Measurements from ENCODE around the gene CPEB3. TPM values are rescaled to one million over a fixed set of nuclear protein-coding genes. Genes with fewer than 3 reads are reported as not detected.

The CPEB3 gene
- total RNA-seq, 4 donors from 2014 or later, result 12.3 to 18.4 (median 12.7) TPM

- DNase-seq, result no peak
- Histone ChIP-seq H3K36me3 (no peaks in the 10 kb centered on the region), H3K4me3 (replicated peaks in 1 of 3) (no peak overlapping the region), H3K27ac (no peak overlapping the region), H3K4me1 (peaks cover 0 to 5% of the 10 kb centered on the region in 2 donors), H3K27me3 (no peaks in the 10 kb centered on the region), H3K9me3 (no peaks in the 10 kb centered on the region)
- whole genome bisulfite sequencing, 2 donors, result 86 to 87% methylated on average over 5 of the region's 5 CpGs
- intact Hi-C loops (cut with DNase I), result no loop called here
- no peak for TF ChIP-seq CTCF (IDR thresholded peaks at IDR 0.05)
- TF ChIP-seq POLR2A (IDR thresholded peaks at IDR 0.05), result no peak
Measured at GRCh38 chr10:92175164-92175563, 115.7 kb downstream of the CPEB3 start.

GRCh38 chr10:92173996-92174395 is 116.9 kb downstream of the CPEB3 start:
- Histone ChIP-seq H3K4me1 (peaks cover 0 to 5% of the 10 kb centered on the region in 2 donors), H3K4me3 (replicated peaks in 1 of 3) (no peak overlapping the region), H3K9me3 (no peaks in the 10 kb centered on the region), H3K27me3 (no peaks in the 10 kb centered on the region), H3K36me3 (no peaks in the 10 kb centered on the region), H3K27ac (peak overlapping the region in 1 of 3 donors; percentile 8)
- DNase-seq, result peak; percentile 11 to 33
- TF ChIP-seq POLR2A (IDR thresholded peaks at IDR 0.05) (no peak), CTCF (IDR thresholded peaks at IDR 0.05) (no peak)
- intact Hi-C loops (cut with DNase I), result no loop called here

- Histone ChIP-seq H3K36me3 (no peaks in the 10 kb centered on the region), H3K27ac (no peak overlapping the region), H3K4me1 (no peaks in the 10 kb centered on the region), H3K27me3 (no peaks in the 10 kb centered on the region), H3K4me3 (replicated peaks in 1 of 3) (no peak overlapping the region), H3K9me3 (no peaks in the 10 kb centered on the region)
- no peak for DNase-seq
- TF ChIP-seq POLR2A (IDR thresholded peaks at IDR 0.05) (no peak), CTCF (IDR thresholded peaks at IDR 0.05) (no peak)
- intact Hi-C loops (cut with DNase I), result no loop called here
- 85 to 86% methylated on average over 5 of the region's 5 CpGs for WGBS, 2 donors
Measured at GRCh38 chr10:92164036-92164696, 126.7 kb downstream of the CPEB3 start.

GRCh38 chr10:92162541-92162940 is 128.3 kb downstream of the CPEB3 start:
- DNase-seq, result no peak
- Histone ChIP-seq H3K27me3 (no peaks in the 10 kb centered on the region), H3K4me1 (no peaks in the 10 kb centered on the region), H3K27ac (no peak overlapping the region), H3K36me3 (no peaks in the 10 kb centered on the region), H3K9me3 (no peaks in the 10 kb centered on the region), H3K4me3 (replicated peaks in 1 of 3) (no peak overlapping the region)
- TF ChIP-seq CTCF (IDR thresholded peaks at IDR 0.05) (no peak), POLR2A (IDR thresholded peaks at IDR 0.05) (no peak)
- 96 to 100% methylated on average over 2 of the region's 2 CpGs for WGBS, 2 donors
- intact Hi-C loops (cut with DNase I), result no loop called here

GRCh38 chr10:92156874-92157773 is 133.8 kb downstream of the CPEB3 start:
- WGBS, 2 donors, result 76% methylated on average over 8 of the region's 8 CpGs
- Histone ChIP-seq H3K27me3 (no peaks in the 10 kb centered on the region), H3K27ac (no peak overlapping the region), H3K9me3 (no peaks in the 10 kb centered on the region), H3K4me3 (replicated peaks in 1 of 3) (no peak overlapping the region), H3K4me1 (peaks cover 0 to 1% of the 10 kb centered on the region in 2 donors), H3K36me3 (no peaks in the 10 kb centered on the region)
- DNase-seq, result no peak
- TF ChIP-seq CTCF (IDR thresholded peaks at IDR 0.05) (no peak), POLR2A (IDR thresholded peaks at IDR 0.05) (no peak)
- intact Hi-C loops (cut with DNase I), result no loop called here

All from thyroid gland (tissue), 4 donors.